ENCODE results near the gene NT5C3B.
A peak's percentile ranks its signal among the peaks of the same experiment; 100 is the strongest.

Gene NT5C3B

GRCh38 chr17:41810659-41811548 is 25.1 kb downstream of the NT5C3B start:
- DNase-seq (ENCODE audit: low read depth, low spot score): no peak

DNA sequence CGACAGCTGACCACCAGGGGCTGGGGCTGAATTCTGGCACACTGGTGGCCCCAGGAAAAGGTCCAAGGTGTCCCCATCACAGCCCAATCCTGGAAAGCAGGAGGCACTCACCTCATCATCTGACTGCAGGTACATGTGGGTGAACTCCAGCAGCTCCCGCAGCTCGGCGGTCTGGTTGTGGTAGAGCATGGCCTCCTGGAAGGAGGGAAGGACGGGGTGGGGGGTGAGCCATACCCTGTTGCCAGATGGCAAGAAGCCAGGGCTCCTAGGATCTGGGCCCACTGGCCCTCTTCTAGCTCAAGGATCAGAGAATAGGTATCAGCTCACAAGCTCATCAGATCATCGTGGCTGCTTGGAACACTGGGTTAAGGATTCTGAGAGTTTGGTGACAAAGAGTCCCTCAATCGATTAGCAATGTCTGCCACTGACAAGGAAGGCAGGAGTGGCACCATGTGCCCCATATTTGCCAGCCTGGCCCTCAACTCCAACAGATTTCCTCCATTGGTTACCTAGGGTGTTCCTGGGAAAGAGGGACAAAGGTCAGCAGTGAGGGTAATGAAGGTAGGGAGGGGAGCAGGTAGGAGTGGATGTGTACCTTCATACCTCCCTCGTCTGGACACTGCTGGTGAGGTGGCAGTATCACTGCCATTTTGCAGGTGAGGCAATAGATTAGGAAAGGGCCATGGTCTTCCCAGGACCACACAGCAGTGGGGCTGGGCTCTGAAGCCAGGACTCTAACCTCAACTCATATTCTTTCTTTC is 29.2 kb downstream of the NT5C3B start:
- DNase-seq (ENCODE audit: low read depth, low spot score): no peak

DNA sequence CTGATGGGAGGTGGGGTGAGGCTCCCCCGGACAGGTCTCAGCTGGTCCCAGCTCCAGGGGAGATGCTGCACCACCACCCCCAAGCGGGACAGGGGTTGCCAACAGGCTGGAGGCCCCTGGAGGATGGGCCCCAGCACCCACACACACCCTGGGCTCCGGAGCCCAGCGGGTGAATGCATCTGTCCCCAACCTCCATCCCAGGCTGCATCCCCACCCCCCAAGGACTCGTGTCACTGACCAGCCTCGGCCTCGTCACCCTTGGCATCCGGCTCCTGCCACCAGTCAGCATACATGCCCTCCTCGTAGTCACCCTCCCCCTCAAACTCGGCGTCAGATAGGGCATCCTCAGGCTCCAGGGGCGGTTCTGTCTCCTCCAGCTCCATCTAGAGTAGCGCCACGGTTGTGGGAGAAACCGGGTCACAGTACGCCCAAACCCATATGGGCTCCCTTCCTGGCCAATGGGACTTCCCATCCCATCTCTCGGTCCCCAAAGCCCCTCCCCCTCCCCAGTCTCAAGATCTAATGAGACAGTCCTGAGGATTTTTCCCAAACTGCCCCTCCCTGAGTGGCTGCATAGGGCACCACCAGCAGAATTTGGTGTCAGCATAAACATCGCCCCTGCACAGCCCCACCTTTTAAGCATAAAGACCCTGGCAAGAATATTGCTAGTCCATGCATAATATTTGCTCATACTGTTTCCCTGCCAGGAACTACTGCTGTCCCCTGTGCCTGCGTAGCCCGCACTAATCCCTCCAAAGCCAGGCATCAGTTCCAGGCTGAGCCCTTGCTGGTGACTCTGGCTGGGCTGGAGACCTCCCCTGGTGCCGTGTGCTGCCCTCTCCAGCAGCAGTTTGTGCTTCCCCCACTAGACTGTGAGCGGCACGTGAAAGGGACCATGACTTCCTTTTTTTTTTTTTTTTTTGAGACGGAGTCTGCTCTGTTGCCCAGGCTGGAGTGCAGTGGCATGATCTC is 32.7 kb downstream of the NT5C3B start:
- DNase-seq (ENCODE audit: low read depth, low spot score): no peak

DNA sequence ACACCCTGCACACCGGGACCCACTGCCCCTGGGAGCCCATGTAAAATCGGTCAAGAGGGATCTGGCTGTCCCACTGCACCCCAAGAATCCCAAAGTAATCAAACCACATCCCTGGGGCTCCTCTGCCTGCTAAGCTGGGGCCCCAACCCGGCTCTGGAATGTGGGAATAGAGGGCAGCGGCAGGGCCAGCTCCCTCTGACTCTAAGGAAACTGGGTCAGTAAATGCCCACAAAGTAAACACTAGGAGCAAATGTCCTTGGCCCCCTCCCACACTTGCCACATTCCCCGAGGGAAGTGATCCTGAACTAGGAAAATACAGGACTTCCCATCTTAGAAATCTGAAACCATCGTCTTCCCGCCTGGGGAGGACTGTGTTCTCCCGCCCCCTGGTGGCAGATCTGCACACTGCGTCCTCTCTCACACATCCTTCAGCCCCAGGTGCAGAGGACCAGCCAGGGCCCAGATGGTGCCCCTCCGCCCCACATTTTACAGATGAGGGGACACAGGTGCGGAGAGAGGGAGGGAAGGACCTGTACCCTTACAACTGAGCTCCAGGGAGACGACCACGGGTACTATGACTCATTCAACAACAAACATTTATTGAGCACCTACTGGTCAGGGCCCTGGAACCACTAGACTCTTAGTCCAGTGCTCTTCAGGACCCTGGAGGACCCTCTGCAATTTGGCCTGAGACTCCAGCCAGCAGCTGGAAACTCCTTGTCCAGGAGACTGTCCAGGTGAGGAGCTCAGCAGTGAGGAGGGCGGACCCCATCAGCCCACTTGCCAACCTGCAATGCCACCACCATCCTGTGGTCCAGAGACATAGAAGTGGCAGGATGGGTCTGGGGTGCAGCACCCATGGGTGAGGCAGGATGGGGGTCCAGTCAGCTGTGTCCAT is 34.4 kb downstream of the NT5C3B start:
- peak; percentile 89 for DNase-seq (ENCODE audit: low read depth, low spot score)

GRCh38 chr17:41800601-41801373 is 35.2 kb downstream of the NT5C3B start:
- peak; percentile 46 for DNase-seq (ENCODE audit: low read depth, low spot score)

GRCh38 chr17:41799366-41799765 is 36.7 kb downstream of the NT5C3B start:
- no peak for DNase-seq (ENCODE audit: low read depth, low spot score)

DNA sequence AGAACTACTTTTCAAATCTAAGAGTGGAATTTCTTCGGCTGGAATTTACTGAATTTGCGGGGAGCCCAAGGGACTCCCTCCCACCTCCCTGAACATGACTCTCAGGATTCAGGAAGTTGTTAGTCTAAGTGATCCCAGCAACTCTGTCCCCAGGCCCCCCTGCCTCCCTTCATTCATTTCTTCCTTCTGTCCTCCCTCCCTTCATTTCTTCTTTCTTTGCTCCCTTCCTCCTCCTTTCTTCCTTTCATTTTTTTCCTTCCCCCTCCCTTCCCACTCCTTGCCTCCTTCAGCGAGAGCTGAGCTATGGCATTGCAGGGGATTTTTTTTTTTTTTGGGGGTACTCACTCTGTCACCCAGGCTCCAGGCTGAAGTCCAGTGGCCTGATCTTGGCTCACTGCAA is 38.7 kb downstream of the NT5C3B start:
- no peak for DNase-seq (ENCODE audit: low read depth, low spot score)

GRCh38 chr17:41796121-41796895 is 39.7 kb downstream of the NT5C3B start:
- DNase-seq (ENCODE audit: low read depth, low spot score): no peak

GRCh38 chr17:41794540-41794975 is 41.5 kb downstream of the NT5C3B start:
- no peak for DNase-seq (ENCODE audit: low read depth, low spot score)

- DNase-seq (ENCODE audit: low read depth, low spot score): no peak
Observed at GRCh38 chr17:41793784-41794539, 42.1 kb downstream of the NT5C3B start.

GRCh38 chr17:41792845-41793783 is 42.9 kb downstream of the NT5C3B start:
- peak; percentile 69 for DNase-seq (ENCODE audit: low read depth, low spot score)

DNA sequence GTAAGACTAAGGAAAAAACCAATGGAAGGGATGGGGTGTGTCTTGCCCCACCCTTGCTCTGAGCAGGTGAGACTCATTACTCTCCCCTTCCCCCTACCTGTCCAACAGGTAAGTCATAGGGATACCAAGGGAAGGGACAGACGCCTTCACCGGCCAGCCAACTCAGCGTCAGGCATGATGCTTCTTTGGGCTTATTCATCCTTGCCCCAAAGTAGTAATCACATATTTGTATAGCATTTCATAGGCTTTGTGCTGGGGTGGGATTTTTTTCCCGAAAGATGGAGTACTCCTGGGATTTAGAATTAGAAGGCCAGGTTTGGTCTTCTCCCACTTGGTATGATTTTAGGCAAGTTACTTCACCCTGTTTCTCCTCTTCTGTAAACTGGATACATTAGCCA is 49.0 kb downstream of the NT5C3B start:
- DNase-seq (ENCODE audit: low read depth, low spot score): no peak

GRCh38 chr17:41786227-41787020 is 49.6 kb downstream of the NT5C3B start, which contains the start of gene JUP:
Gene JUP (minus strand): TSS chr17:41786711. CDS start chr17:41771854, 14,857 bp downstream.
- peak; percentile 100 for DNase-seq (ENCODE audit: low read depth, low spot score)

- DNase-seq (ENCODE audit: low read depth, low spot score): no peak
Observed at GRCh38 chr17:41785859-41786226, 50.2 kb downstream of the NT5C3B start.

- peak; percentile 56 for DNase-seq (ENCODE audit: low read depth, low spot score)
Observed at GRCh38 chr17:41785091-41785858, 50.8 kb downstream of the NT5C3B start.

All from astrocyte of the hippocampus (primary cell).